Loucy (cell line): ENCODE measurements around the gene GPR149.

Experiments
- EZH2phosphoT487 ChIP-seq: fragments of 200-600 bp; IDR thresholded peaks from 2 replicates; pipeline ENCODE4 v1.6.1; 2018; ENCODE audit warnings: antibody characterized with exemption, mild to moderate bottlenecking, moderate library complexity, borderline replicate concordance
- TF ChIP-seq, protein P1 (sequence below): fragments of 200-600 bp; sonication (generic); conservative IDR thresholded peaks from 2 replicates; pipeline ENCODE4 v1.5.1; 2014; ENCODE audit warnings: mild to moderate bottlenecking, antibody characterized with exemption, low read length

DNA sequence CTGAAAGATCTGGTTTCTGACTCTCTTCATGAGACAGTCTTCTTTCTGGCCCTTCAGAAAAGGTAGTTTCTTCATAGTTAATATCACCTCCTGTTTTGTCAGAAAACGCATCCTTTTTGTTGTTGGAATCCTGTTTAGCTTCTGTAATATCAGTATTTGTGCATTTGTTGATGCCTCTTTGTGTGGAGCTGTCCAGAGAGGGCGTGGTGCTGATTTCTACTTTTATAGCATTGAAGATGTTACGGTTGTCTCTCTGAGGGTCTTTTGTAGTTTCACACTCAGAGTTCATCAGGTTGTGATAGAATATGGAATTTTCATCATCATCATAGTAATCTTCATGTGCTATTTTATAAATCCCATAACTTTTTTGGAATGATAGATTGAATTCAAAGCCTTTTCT is 8.9 kb downstream of the GPR149 start:
- TF ChIP-seq, protein P1, sequence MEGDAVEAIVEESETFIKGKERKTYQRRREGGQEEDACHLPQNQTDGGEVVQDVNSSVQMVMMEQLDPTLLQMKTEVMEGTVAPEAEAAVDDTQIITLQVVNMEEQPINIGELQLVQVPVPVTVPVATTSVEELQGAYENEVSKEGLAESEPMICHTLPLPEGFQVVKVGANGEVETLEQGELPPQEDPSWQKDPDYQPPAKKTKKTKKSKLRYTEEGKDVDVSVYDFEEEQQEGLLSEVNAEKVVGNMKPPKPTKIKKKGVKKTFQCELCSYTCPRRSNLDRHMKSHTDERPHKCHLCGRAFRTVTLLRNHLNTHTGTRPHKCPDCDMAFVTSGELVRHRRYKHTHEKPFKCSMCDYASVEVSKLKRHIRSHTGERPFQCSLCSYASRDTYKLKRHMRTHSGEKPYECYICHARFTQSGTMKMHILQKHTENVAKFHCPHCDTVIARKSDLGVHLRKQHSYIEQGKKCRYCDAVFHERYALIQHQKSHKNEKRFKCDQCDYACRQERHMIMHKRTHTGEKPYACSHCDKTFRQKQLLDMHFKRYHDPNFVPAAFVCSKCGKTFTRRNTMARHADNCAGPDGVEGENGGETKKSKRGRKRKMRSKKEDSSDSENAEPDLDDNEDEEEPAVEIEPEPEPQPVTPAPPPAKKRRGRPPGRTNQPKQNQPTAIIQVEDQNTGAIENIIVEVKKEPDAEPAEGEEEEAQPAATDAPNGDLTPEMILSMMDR, result no peak
- no peak for TF ChIP-seq EZH2phosphoT487
